Measurements from ENCODE around the gene SFTPA2.
"Not testable (repeated sequence)": the region's sequence is repeated elsewhere in the genome, so short reads cannot be mapped to it uniquely, and the experiment has no call there.

The SFTPA2 gene

DNA sequence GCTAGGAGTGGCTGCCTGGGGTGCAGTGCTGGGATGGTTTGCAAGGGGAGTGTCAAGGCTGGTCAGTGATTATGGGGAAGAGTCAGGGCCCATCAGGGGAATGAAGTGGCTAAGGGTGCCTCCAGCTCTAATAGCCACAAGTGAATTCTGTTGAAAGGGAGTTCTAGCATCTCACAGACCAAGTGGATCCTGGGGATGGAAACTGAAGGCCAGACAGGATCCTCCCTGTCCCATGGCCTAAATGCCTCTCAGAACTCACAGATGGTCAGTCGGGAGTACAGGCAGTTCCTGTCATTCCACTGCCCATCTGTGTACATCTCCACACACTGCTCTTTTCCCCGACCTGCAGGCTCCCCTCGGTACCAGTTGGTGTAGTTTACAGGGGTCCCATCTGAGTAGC is 3.2 kb downstream of the SFTPA2 start:
- DNase-seq (ENCODE audit: low spot score), result not testable (repeated sequence)

DNA sequence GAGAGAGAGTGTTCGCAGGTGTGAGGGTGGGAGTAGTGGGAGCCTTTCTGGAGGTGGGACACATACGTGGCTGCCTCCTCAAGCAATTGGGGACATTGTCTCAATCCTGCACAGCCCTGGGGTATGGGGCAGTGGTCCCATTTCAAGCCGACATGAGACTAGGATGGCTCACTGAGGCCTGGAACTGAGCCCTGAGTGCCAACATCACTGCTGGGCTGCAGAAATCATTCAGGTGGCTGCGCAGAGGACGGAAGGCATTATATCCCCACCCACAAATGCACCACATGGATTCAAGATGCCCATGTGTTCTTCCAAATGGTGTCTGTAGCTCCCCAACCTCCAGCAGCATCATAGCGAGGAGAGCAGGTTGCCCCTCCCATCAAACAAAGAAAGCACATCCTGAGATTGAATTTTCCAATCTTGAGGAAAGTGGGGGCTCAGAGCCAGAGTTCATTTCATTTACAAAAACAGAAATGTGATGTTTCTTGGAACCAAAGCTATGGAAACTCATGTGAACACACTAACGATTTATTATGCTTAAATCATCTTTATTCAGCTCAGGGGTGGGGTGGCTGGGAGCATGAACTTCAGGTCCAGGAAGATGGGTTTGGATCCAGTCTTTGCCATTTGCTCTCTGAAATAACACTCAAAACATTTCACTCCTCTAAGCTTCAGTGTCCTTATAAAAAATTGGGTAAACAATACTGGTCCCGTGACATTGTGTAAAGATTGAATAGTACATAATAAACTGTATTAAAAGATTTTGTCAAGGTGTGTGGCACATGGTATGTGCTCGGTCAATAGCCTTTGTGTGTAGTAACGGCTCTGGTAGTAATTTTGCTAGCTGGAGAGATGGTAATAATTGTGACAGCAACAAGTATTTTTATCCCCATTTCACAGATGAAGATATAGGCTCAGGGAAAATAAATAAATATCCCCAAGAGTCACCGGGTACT is 4.6 kb downstream of the SFTPA2 start:
- no peak for DNase-seq (ENCODE audit: low spot score)

GRCh38 chr10:79552143-79552542 is 8.1 kb downstream of the SFTPA2 start:
- no peak for DNase-seq (ENCODE audit: low spot score)

- DNase-seq (ENCODE audit: low spot score), result no peak
These were observed 12.2 kb downstream of the SFTPA2 start for GRCh38 chr10:79547973-79548372.

DNA sequence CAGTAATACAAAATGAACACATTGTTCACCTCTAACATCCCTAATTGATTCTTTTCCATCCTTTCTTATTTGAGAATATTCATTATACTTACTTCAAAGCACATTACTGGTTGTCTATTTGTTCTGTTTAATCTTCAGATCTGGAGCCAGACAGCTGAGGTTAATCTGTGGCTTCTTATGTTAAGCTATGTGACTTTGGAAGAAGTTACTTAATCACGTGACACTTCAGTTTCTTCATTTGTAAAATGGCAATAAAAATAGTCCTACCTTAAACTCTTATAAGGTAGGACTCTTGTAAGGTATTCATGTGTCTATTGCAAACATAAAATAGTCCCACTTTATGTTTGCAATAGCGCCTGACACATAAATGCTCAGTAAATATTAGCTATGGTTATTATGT is 13.1 kb downstream of the SFTPA2 start:
- DNase-seq (ENCODE audit: low spot score), result not testable (repeated sequence)

- not testable (repeated sequence) for DNase-seq (ENCODE audit: low spot score)
These were observed 15.1 kb downstream of the SFTPA2 start for GRCh38 chr10:79544926-79545659.

- DNase-seq (ENCODE audit: low spot score), result not testable (repeated sequence)
These were observed 15.8 kb downstream of the SFTPA2 start for GRCh38 chr10:79544408-79544807.

DNA sequence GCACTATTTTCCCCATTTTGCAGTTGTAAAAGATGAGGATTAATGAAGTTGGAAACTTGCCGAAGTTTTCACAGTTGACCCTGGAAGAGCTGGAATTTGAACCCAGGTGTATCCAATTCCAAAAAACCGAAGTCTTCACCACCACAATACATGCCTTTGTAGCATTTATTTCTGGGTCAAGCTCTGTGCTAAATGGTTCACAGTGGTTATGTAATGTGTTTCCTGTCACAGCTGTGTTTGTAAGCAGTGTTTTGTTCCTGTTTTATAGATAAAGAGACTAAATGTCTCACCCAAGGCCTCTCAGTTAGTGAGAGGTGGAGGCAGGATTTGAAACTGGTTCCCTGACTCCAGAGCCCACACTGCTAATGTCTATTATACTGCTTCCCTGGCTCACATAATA is 17.6 kb downstream of the SFTPA2 start:
- DNase-seq (ENCODE audit: low spot score), result no peak

- DNase-seq (ENCODE audit: low spot score), result not testable (repeated sequence)
These were observed 19.3 kb downstream of the SFTPA2 start for GRCh38 chr10:79540930-79541329.

DNA sequence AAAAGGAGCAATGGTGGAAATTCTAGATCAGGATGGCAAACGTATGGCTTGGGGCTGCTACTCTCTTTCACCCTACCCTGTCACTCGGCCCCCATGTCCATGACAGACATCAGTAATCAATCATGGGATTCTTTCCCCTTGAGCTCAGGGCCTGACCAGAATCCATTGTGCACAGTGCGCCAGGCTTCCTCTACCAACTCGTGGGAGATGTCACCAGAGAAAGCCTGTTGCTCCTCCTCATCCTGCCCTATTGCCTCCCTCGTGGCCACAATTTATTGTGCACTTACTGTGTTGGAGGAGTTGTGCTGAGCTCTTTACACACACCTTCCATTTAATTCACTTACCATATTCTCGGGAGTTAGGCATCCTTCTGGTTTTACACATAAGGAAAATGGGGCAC is 21.9 kb downstream of the SFTPA2 start:
- not testable (repeated sequence) for DNase-seq (ENCODE audit: low spot score)

DNA sequence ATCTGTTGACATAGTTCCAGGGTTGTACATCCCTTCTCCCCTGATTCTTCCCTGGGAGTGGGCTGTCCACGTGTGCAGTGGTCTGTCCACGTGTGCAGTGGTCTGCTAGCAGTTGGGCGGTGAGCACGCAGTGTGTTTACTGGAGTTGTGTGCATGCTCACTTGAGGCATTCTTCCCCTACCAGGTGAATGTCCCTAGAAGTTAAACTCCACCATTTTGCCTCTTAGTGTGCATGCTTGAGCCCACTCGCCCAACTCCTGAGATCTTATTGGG is 26.4 kb downstream of the SFTPA2 start:
- not testable (repeated sequence) for DNase-seq (ENCODE audit: low spot score)

DNA sequence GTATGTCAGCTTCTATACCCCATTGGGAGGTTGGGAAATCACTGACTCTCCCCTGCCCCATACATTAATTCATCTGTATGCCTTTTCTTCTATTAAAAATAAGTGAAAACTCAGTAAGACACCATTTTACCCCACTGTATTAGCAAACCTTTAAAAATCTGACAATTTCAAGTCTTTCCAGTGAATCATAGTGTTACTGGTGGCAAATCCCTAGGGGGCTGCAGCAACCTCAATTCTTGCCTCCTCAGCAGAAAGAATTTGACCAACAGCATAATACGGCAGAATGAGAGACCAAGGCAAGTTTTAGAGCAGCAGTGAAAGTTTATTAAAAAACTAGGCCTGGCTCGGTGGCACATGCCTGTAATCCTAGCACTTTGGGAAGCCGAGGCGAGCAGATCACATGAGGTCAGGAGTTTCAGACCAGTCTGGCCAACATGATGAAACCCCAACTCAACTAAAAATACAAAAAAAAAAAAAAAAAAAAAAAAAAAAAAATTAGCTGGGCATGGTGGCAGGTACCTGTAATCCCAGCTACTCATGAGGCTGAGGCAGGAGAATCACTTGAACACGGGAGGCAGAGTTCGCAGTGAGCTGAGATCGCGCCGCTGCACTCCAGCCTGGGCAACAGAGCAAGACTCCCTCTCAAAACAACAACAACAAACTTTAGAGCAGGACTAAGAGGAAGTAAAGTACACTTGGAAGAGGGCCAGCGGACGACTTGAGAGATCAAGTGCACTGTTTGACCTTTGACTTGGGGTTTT is 26.9 kb downstream of the SFTPA2 start:
- not testable (repeated sequence) for DNase-seq (ENCODE audit: low spot score)

- not testable (repeated sequence) for DNase-seq (ENCODE audit: low spot score)
These were observed 31.9 kb downstream of the SFTPA2 start for GRCh38 chr10:79528261-79528660.

DNA sequence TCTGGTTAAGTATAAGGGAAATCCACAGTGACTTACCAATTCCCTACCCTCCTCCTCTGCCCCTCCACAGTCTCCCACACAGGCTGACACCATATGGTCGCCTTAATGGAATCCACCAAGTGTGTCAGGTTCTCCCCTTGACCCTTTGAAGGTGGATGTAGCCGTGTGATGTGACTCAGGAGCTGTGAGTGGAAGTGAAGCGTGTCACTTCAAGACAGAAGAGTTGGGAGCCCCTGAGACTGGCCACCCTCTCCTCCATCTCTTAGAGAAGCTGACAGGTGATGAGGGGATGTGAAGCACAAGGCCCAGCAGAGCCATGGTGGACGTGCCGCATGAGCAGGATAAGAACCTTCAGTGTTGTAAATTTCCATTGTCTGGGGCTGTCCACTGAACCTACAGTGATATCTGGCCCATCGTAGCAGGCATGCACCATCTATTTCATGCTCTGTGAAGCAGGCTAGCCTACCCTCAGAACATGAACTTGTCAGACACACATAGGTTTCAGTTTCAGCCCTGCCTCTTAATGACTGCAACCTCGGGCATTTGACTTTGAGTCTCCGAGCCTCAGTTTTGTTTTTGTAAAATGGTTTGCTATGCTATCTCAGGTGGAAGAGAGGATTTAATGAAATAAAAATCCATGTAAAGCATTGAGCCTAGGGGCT is 35.0 kb downstream of the SFTPA2 start:
- not testable (repeated sequence) for DNase-seq (ENCODE audit: low spot score)

GRCh38 chr10:79523157-79523853 is 36.9 kb downstream of the SFTPA2 start:
- DNase-seq (ENCODE audit: low spot score), result not testable (repeated sequence)

GRCh38 chr10:79522464-79522863 is 37.7 kb downstream of the SFTPA2 start:
- not testable (repeated sequence) for DNase-seq (ENCODE audit: low spot score)

DNA sequence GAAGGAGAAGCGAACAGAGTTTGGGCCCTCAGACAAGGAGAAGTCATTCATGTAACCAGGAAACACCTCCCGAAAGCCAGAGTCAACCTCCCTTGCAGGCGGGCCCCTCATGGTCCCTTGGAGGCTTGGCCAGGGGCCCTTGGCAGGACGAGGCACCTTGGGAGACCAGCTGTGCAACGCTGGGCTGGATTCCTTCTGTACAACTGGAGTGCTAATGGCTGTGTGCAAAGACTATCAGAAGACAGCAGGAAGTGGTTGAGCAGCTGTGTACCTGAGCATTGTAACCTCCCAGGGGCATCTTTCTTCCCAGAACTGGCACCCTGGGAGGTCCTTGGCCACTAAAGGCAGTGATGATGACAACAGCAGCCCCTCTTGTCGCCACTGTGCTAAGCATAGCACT is 38.5 kb downstream of the SFTPA2 start:
- DNase-seq (ENCODE audit: low spot score), result not testable (repeated sequence)

- DNase-seq (ENCODE audit: low spot score), result not testable (repeated sequence)
These were observed 42.6 kb downstream of the SFTPA2 start for GRCh38 chr10:79517567-79517966.

GRCh38 chr10:79516532-79517205 is 43.5 kb downstream of the SFTPA2 start:
- DNase-seq (ENCODE audit: low spot score), result not testable (repeated sequence)

DNA sequence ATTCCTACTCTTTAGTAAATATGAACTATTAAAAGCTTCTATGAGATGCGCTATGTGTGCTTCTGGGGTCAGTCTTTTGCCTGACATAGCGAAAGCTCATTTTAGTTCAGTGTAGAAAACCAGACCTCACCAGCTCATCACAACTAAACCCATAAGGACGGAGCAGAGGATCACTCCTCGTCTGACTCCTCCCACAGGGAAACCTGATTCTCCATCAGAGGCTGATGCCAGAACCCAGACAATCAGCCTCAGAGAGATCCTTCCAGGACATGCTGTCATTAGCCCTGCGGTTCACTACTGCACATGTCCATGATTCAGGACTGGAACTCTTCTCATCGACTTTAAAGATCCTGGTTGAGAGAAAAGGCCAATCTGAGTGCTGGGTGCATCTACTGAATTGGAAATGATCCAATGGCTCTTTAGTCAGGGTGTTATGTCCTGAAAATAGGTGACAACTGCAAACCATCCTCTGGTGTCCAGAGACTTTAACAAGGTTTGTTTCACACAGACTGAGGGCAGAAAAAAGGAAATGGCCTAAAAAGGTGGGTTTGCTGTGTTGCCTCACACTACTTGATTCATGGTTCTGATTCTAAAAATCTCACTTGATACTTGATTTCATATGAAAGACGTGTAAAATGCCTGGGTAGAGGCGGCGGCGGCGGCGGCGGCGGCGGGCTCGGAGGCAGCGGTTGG is 48.2 kb downstream of the SFTPA2 start, which contains the start of gene EIF5AL1:
Gene EIF5AL1 (plus strand): TSS at position 643 of the 693 bp plus-strand sequence. CDS start 117 bp downstream, outside the sequence.
- DNase-seq (ENCODE audit: low spot score), result not testable (repeated sequence)

Data from pons (tissue), 1 donor.